ENCODE results near the gene KDR.

GRCh38 chr4:55037728-55038127 is 87.7 kb downstream of the KDR start:
- TF ChIP-seq CTCF (IDR thresholded peaks at IDR 0.05) (no peak), POLR2A (IDR thresholded peaks at IDR 0.05) (no peak)
